Esophagus muscularis mucosa (tissue), 4 donors: ENCODE results near the gene RTN4IP1. TPM values are rescaled to one million over a fixed set of nuclear protein-coding genes. Genes with fewer than 3 reads are reported as not detected.

Experiments
- DNase-seq: peaks from one replicate; pipeline ENCODE4 v3.0.0-alpha.2; 2017; ENCODE audit errors: extremely low spot score
- H3K27ac ChIP-seq, 4 donors: fragments of 200-600 bp; sonication (generic); replicated peaks in 1 of 4; 1 replicate in 3 of 4; 2 replicates in 1 of 4; pipeline ENCODE4 v1.5.1; 2016 to 2019; ENCODE audit warnings: mild to moderate bottlenecking in 1 of 4
- H3K27me3 ChIP-seq, 4 donors: fragments of 200-600 bp; sonication (generic); one replicate each; pipeline versions ENCODE4 v1.5.1 to v1.6.0; 2016 to 2019
- H3K36me3 ChIP-seq, 4 donors: fragments of 200-600 bp; sonication (generic); one replicate each; pipeline ENCODE4 v1.5.1; 2016 to 2019
- H3K4me1 ChIP-seq, 4 donors: fragments of 200-600 bp; sonication (generic); one replicate each; pipeline ENCODE4 v1.5.1; 2016 to 2019
- H3K4me3 ChIP-seq, 4 donors: fragments of 200-600 bp; sonication (generic); 1 replicate in 2 of 4; 2 replicates in 2 of 4; pipeline ENCODE4 v1.5.1; 2016 to 2019; ENCODE audit warnings: mild to moderate bottlenecking in 4 of 4, moderate library complexity in 1 of 4
- H3K9me3 ChIP-seq, 4 donors: fragments of 200-600 bp; sonication (generic); 1 replicate in 3 of 4; 2 replicates in 1 of 4; pipeline ENCODE4 v1.5.1; 2016 to 2019
- EP300 ChIP-seq: sonication (generic); formaldehyde crosslinking; IDR thresholded peaks from one replicate; pipeline ENCODE4 v1.6.1; 2017; ENCODE audit warnings: antibody characterized with exemption
- POLR2A ChIP-seq: fragments of 450-650 bp; IDR thresholded peaks from one replicate; pipeline ENCODE4 v1.6.1; 2017; ENCODE audit warnings: antibody characterized with exemption, moderate library complexity, mild to moderate bottlenecking, low read depth
- POLR2AphosphoS5 ChIP-seq, 2 donors: sonication (generic); formaldehyde crosslinking; IDR thresholded peaks; one replicate each; pipeline ENCODE4 v1.6.1; 2017; ENCODE audit warnings: antibody characterized with exemption in 2 of 2
- WGBS: methylation state at CpG from one replicate; pipeline ENCODE4 v1.1.5; 2018; 5-methylcytosine and 5-hydroxymethylcytosine counted together
- intact Hi-C: fragments of 100-400 bp; cut with DNase I; formaldehyde crosslinking; loops from one replicate; pipeline ENCODE4 v1.15.1; 2023
- total RNA-seq, 4 donors: library from RNA; depleted of rRNA; stranded (reverse); fragments of >200 nt; gene quantifications; one replicate each; pipeline versions ENCODE4 v1.1.0 to v1.2.1, GENCODE V29; 2016
- TF ChIP-seq, protein P1 (sequence below), 3 experiments: fragments of 200-600 bp in 2 of 3; fragments of 450-650 bp in 1 of 3; sonication (generic) in 2 of 3; IDR thresholded peaks; one replicate each; pipeline ENCODE4 v1.5.1; 2017 to 2019; ENCODE audit warnings: antibody characterized with exemption in 3 of 3, mild to moderate bottlenecking in 2 of 3, moderate library complexity in 1 of 3

The RTN4IP1 gene
- total RNA-seq, 4 donors from 2014 or later: 2.3 to 6.2 (median 4.9) TPM

DNA sequence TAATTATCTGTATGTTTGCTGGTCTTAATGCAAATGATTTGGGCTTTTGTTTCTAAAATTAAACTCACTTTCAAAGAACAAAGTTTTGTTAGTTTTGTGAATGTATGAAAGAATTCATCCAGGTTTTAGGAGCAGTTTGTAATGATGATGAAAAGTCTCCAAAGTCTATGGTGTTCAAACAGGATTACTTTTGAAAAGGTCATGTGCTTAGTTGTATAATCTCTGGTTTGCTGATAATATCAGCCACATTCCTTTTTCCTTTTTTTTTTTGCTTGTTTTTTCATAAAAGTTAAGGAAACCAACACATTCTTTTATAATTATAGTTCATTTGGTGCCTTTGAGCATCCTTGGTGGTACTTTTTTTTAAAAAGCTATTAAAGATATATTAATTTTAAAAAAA, 88.9 kb downstream of the RTN4IP1 start:
- DNase-seq: no peak
- no peak overlapping the region for H3K27ac ChIP-seq
- H3K27me3 ChIP-seq: no peaks in the 10 kb centered on the region
- H3K9me3 ChIP-seq: no peaks in the 10 kb centered on the region
- no peak overlapping the region for H3K4me3 ChIP-seq
- intact Hi-C loops: no loop called here
- H3K36me3 ChIP-seq: no peaks in the 10 kb centered on the region
- no peak for TF ChIP-seq POLR2AphosphoS5 (IDR thresholded peaks at IDR 0.05)
- TF ChIP-seq, protein P1, sequence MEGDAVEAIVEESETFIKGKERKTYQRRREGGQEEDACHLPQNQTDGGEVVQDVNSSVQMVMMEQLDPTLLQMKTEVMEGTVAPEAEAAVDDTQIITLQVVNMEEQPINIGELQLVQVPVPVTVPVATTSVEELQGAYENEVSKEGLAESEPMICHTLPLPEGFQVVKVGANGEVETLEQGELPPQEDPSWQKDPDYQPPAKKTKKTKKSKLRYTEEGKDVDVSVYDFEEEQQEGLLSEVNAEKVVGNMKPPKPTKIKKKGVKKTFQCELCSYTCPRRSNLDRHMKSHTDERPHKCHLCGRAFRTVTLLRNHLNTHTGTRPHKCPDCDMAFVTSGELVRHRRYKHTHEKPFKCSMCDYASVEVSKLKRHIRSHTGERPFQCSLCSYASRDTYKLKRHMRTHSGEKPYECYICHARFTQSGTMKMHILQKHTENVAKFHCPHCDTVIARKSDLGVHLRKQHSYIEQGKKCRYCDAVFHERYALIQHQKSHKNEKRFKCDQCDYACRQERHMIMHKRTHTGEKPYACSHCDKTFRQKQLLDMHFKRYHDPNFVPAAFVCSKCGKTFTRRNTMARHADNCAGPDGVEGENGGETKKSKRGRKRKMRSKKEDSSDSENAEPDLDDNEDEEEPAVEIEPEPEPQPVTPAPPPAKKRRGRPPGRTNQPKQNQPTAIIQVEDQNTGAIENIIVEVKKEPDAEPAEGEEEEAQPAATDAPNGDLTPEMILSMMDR (IDR thresholded peaks at IDR 0.05): no peak
- TF ChIP-seq POLR2A: no peak
- TF ChIP-seq EP300: no peak
- H3K4me1 ChIP-seq: peaks cover 0 to under 1% (median 0%) of the 10 kb centered on the region in 4 donors

DNA sequence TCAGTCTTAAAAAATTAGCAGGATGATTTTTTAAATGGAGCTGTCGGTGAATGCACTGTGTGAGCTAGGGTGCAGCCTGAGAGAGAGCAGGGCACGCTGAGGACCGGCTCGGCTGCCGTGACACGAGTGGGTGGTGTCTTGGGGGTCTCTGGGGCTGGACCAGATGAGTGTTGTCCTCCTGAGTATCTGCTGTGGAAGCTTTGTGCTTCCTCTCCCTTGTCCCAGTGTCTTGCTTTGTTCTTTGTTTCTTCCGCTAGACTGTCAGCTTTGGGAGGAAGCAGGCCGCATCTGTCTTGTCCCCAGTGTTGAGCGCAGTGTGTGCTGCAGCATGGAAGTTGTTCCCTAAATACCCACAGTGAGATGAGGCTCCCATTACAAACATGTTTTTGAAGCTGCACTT, 89.4 kb downstream of the RTN4IP1 start:
- no peak for DNase-seq
- no peak for TF ChIP-seq POLR2A
- TF ChIP-seq, protein P1 (IDR thresholded peaks at IDR 0.05): no peak
- no peak for TF ChIP-seq POLR2AphosphoS5 (IDR thresholded peaks at IDR 0.05)
- no peak for TF ChIP-seq EP300
- Histone ChIP-seq H3K4me1 (no peaks in the 10 kb centered on the region), H3K27ac (no peak overlapping the region), H3K27me3 (no peaks in the 10 kb centered on the region), H3K9me3 (no peaks in the 10 kb centered on the region), H3K4me3 (no peak overlapping the region), H3K36me3 (no peaks in the 10 kb centered on the region)
- 83% methylated on average over 9 of the region's 9 CpGs for WGBS
- intact Hi-C loops: no loop called here

DNA sequence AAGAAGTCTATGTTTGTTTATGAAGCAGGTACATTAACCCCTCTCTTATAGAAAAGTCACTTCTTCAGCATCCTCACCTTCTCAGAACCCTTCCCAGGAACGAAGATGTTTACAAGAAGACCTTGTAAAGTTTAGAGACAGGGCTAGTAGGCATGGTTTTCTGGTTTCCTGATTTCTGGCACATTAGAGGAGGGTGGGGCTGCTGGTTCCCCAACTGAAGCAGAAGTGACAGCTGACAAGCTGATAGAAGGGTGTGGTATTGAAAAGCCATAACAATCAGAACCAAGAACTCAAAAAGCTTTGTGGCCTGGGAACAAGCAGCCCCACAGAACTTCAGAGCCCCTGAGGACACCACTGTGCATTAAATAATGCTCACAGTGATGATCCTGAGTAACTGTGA, 91.2 kb downstream of the RTN4IP1 start:
- intact Hi-C loops: no loop called here

DNA sequence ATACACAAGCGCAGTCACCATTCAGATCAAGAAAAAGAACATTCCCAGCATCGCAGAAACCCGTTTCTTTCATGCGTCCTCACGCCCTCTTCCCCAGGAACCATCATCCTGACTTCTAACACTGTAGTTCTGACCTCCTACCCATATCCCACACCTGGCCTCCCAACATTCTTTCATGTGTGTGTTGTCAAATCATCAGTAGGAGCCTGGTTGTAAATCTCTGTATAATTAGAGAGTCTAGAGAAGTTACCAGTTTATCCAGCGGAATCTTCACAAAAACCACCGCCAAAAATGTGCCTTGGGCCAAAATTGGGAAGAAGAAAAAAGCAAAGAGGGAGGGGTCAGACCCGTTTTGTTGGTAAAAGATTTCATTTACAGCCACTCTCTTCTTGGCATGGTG, 91.6 kb downstream of the RTN4IP1 start:
- WGBS: 78% methylated on average over 8 of the region's 8 CpGs
- no peaks in the 10 kb centered on the region for H3K9me3 ChIP-seq

More for the DNA sequence above, 91.2 kb downstream of the RTN4IP1 start:
- WGBS: 42% methylated on average over 1 of the region's 1 CpG
- no peaks in the 10 kb centered on the region for H3K9me3 ChIP-seq
- TF ChIP-seq, protein P1 (IDR thresholded peaks at IDR 0.05): no peak
- no peak overlapping the region for H3K4me3 ChIP-seq
- H3K27me3 ChIP-seq: no peaks in the 10 kb centered on the region
- H3K27ac ChIP-seq: no peak overlapping the region
- H3K4me1 ChIP-seq: no peaks in the 10 kb centered on the region
- DNase-seq: no peak
- no peaks in the 10 kb centered on the region for H3K36me3 ChIP-seq

DNA sequence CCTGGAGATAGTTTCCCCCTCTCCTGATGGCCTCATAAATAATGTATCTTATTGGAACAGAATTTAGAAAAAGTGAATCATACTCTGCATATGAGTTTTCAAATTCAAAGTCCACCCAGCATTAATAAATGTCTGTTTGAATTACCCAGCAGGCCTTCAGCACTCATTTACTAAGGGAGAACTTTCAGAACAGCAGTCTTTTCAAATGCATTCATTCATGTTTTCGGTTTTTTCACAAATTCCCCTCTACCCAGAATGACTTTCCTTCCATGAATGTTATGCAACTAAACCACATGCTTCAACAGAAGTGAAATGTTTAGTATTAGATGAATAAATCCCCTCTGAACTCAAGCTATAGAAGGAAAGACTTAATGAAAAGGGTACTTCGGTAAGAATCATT, 92.4 kb downstream of the RTN4IP1 start:
- Histone ChIP-seq H3K27me3 (no peaks in the 10 kb centered on the region), H3K4me1 (no peaks in the 10 kb centered on the region), H3K36me3 (no peaks in the 10 kb centered on the region), H3K27ac (no peak overlapping the region), H3K9me3 (no peaks in the 10 kb centered on the region), H3K4me3 (no peak overlapping the region)
- WGBS: 69% methylated on average over 2 of the region's 2 CpGs
- TF ChIP-seq EP300: no peak
- TF ChIP-seq POLR2AphosphoS5 (IDR thresholded peaks at IDR 0.05): no peak
- TF ChIP-seq, protein P1 (IDR thresholded peaks at IDR 0.05): no peak
- no peak for TF ChIP-seq POLR2A
- intact Hi-C loops: no loop called here
- DNase-seq: no peak

More for the DNA sequence above, 91.6 kb downstream of the RTN4IP1 start:
- Histone ChIP-seq H3K36me3 (no peaks in the 10 kb centered on the region), H3K4me3 (no peak overlapping the region), H3K4me1 (no peaks in the 10 kb centered on the region), H3K27ac (no peak overlapping the region), H3K27me3 (no peaks in the 10 kb centered on the region)
- DNase-seq: no peak
- TF ChIP-seq POLR2AphosphoS5 (IDR thresholded peaks at IDR 0.05): no peak
- TF ChIP-seq EP300: no peak
- TF ChIP-seq POLR2A: no peak
- TF ChIP-seq, protein P1 (IDR thresholded peaks at IDR 0.05): no peak
- intact Hi-C loops: no loop called here
